Measurements from ENCODE around the gene JAG2.

The JAG2 gene

GRCh38 chr14:105096206-105096875, 72.2 kb downstream of the JAG2 start:
- no peak for DNase-seq (ENCODE audit: low read depth, low spot score)
- H3K27ac ChIP-seq, result no peak overlapping the region

- H3K27ac ChIP-seq, result no peak overlapping the region
- no peak for DNase-seq (ENCODE audit: low read depth, low spot score)
Measured at GRCh38 chr14:105095236-105095805, 73.3 kb downstream of the JAG2 start.

DNA sequence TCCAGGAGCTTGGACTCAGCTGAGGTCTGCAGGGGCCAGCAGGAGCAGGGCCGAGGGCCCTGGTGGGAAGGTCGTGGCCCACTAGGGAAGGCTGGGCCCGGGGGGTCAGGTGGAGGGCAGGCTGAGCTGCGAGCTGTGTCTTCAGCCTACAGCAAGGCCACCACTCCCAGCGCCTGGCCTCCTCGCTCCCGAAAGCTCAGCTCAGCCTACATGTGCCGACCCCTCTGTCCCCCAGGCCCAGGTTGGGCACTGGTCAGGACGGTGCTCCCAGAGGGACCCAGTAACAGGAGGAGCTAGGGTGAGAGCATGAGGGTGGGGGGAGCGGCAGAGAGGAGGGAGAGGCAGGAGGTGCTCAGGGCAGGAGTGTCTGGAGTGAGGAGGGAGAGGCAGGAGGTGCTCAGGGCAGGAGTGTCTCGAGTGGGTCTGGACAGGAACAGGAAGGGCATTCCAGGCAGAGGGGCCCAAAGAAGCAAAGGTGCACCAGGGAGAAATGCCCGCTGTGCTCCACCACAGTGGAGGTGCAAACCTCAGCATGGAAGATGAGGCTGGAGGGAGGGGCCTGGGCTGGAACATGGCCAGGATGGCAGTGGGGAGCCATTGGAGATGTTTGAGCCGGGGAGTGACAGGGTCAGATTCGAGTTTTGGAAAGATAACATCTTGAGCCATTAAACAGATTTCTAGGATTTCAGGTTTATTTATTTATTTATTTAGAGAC, 74.2 kb downstream of the JAG2 start:
- peak overlapping the region; percentile 88 for H3K27ac ChIP-seq
- DNase-seq (ENCODE audit: low read depth, low spot score), result no peak

DNA sequence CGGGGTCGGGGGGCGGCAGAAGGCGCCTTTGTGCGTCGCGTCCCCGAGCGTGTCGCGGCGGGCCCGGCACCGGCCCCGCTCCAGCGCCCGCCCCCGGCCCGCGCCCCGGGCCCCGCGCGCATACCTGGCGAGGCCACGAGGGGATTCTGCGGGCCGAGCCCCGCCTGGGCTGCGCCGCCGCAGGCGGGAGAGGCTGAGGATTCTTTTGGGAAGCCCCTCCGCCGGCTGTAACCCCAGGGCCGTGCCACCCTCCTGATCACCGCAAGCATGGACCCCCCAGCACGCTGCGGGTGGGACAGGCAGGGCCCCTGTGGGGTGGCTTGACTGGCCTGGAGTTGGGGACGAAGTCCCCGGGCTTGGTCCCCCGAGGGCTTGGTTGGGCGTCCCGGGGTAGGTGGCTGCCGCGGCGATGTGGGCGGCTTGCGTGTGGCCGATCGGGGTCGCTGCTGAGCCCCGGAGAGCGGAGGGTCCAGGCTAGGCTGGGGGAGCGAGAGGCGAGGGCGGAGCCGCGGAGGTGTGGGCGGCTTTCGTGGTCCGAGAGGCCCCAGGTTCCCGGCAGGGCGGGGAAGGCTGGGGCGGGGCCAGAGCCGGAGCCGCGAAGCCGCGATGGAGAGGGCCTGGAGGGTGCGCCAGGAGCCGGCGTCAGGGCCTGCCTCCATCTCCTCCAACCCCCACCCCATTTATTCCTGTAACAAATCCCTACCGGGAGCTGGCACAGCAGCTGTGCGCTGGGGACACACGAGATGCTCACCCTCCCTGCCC, 75.0 kb downstream of the JAG2 start:
- peak; percentile 36 for DNase-seq (ENCODE audit: low read depth, low spot score)
- H3K27ac ChIP-seq, result peak overlapping the region; percentile 88

DNA sequence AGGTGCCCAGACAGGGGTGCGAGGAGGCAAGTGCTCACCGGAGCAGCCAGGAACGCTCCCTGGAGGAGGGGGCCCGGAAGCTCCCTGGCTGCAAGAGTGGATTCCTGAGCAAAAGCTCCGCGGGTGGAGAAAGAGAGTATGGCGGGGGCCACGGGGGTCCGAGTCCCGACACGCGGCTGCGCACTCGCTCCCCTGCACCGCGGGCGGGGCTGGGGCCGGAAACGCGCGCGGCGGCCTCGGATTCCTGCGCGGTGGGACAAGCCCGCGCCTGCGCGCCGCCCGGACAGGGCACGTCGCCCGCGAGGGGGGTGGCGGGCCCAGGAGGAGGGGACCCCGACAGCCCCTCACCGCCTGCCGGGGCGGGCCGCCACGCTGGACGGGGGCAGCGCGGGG, 75.5 kb downstream of the JAG2 start:
- H3K27ac ChIP-seq, result peak overlapping the region; percentile 88
- no peak for DNase-seq (ENCODE audit: low read depth, low spot score)

- H3K27ac ChIP-seq, result peak overlapping the region; percentile 88
- DNase-seq (ENCODE audit: low read depth, low spot score), result no peak
Measured at GRCh38 chr14:105092171-105093037, 76.2 kb downstream of the JAG2 start.

DNA sequence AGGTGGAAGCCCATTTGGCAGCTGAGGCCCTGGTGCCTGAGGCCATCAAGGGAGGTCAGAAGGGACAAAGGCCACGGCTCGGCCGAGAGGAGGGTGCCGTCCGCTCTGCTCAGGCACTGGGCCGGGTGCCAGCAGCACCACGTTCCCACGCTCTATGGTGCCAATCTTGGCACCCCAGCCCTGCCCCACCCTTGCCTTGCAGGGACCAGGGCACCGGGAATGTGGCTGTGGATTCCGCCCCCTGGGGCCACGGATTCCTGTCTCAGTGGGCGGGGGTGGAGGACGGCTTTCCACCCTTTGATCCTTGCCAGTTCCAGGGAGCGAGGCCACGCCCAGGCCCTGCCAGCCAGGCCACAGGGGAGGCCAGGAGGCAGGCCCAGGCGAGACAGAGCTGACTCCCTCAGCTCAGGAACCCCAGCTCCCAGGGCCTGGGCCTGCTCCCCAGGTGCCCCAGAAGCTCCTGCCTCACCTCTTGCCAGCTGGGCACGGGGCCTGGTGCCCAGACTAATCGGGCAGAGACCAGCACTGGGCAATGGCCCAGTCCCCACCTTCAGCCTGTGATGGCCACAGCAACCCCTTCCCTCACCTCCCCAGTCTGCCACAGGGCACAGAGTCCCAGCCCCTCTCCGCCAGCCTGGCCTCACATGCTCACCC, 76.9 kb downstream of the JAG2 start:
- peak; percentile 67 for DNase-seq (ENCODE audit: low read depth, low spot score)
- H3K27ac ChIP-seq, result peak overlapping the region; percentile 88

DNA sequence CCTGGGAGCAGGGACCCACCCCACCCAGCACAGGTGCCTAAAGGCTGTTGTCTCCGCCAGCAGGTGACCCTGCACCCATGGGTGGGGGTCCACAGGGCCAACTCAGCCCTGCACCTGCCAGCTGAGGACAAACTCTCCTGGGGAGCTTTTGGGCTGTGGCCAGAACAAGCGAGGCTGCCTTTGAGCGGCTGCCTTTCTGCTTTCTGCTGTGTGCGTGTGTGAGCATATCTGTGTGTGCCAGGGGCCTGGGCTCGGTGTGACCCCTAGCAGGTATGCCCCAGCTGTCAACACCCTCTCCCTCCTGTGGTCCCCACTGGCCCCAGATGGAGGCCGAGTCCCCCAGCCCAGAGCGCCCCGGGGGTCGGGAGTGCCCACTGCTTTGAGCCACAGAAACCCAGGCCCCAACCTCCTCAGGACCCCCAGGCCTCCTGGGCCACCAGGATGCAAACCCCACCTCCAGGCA, 77.5 kb downstream of the JAG2 start:
- DNase-seq (ENCODE audit: low read depth, low spot score), result no peak

More for the DNA sequence above, 77.5 kb downstream of the JAG2 start:
- peak overlapping the region; percentile 88 for H3K27ac ChIP-seq

All from epithelial cell of prostate (primary cell).